ENCODE data around the gene RET. TPM values are rescaled to one million over a fixed set of nuclear protein-coding genes. Genes with fewer than 3 reads are reported as not detected.

RET gene
- total and polyA plus RNA-seq, 7 donors: 1.8 to 6.5 (median 3.9) TPM; not detected in 2

DNA sequence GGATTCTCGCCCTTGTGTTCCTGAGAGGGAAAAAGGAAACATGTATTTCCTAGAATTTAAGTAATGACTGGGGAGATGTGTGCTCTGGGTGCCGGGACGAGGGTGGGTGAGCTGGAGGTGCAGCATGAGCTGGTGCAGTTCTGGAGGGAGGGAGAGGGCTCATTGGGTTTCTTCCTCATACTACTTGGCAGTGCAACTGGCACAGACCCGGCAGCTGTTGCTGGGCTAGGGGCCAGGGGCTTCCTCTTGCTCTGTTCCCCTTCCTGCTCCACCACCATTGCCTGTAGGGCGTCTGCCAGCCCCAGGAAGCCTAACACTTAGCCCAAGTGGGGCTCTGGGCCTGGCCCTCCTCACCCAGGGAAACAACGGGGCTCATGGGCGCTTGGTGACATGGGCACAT is 5.9 kb downstream of the RET start:
- no peak for DNase-seq
- Histone ChIP-seq H3K4me3 (no peak overlapping the region), H3K36me3 (no peaks in the 10 kb centered on the region), H3K27ac (no peak overlapping the region), H3K9me3 (no peaks in the 10 kb centered on the region), H3K4me1 (peaks cover 0 to 3% (median under 1%) of the 10 kb centered on the region in 4 donors), H3K27me3 (peaks cover 3 to 31% (median 10%) of the 10 kb centered on the region in 3 donors)
- WGBS, 2 donors: 40 to 45% methylated on average over 7 of the region's 7 CpGs
- no peak for TF ChIP-seq POLR2AphosphoS5 (IDR thresholded peaks at IDR 0.05)
- TF ChIP-seq, protein P1, sequence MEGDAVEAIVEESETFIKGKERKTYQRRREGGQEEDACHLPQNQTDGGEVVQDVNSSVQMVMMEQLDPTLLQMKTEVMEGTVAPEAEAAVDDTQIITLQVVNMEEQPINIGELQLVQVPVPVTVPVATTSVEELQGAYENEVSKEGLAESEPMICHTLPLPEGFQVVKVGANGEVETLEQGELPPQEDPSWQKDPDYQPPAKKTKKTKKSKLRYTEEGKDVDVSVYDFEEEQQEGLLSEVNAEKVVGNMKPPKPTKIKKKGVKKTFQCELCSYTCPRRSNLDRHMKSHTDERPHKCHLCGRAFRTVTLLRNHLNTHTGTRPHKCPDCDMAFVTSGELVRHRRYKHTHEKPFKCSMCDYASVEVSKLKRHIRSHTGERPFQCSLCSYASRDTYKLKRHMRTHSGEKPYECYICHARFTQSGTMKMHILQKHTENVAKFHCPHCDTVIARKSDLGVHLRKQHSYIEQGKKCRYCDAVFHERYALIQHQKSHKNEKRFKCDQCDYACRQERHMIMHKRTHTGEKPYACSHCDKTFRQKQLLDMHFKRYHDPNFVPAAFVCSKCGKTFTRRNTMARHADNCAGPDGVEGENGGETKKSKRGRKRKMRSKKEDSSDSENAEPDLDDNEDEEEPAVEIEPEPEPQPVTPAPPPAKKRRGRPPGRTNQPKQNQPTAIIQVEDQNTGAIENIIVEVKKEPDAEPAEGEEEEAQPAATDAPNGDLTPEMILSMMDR (IDR thresholded peaks at IDR 0.05): no peak
- TF ChIP-seq POLR2A (IDR thresholded peaks at IDR 0.05): no peak
- TF ChIP-seq EP300 (IDR thresholded peaks at IDR 0.05): no peak
- intact Hi-C loops (cut with DNase I): no loop called here

DNA sequence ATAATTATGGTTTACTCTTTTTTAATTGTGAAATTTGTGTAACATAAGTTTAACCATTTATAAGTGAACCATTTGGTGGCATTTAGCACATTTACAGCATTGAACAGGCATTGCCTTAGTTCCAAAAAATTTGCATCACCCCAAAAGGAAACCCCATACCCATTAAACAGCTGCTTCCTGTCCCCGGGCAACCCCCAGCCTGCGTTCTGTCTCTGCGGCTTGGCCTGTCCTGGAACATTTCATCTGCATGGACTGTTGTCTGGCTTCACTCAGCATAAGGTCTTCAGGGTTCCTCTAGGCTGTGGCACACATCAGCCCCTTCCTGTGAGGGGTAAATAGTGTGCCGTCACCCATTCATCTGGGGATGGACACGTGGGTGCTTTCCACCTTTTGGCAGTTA is 6.9 kb downstream of the RET start:
- Histone ChIP-seq H3K4me1 (no peaks in the 10 kb centered on the region), H3K27me3 (peaks cover under 1 to 21% (median 1%) of the 10 kb centered on the region in 3 donors), H3K36me3 (no peaks in the 10 kb centered on the region), H3K9me3 (no peaks in the 10 kb centered on the region), H3K4me3 (no peak overlapping the region), H3K27ac (no peak overlapping the region)
- no peak for DNase-seq
- intact Hi-C loops (cut with DNase I): no loop called here
- TF ChIP-seq POLR2AphosphoS5 (IDR thresholded peaks at IDR 0.05) (no peak), POLR2A (IDR thresholded peaks at IDR 0.05) (no peak), EP300 (IDR thresholded peaks at IDR 0.05) (no peak)
- TF ChIP-seq, protein P1 (IDR thresholded peaks at IDR 0.05): no peak
- WGBS, 2 donors: 31 to 69% methylated on average over 5 of the region's 5 CpGs

DNA sequence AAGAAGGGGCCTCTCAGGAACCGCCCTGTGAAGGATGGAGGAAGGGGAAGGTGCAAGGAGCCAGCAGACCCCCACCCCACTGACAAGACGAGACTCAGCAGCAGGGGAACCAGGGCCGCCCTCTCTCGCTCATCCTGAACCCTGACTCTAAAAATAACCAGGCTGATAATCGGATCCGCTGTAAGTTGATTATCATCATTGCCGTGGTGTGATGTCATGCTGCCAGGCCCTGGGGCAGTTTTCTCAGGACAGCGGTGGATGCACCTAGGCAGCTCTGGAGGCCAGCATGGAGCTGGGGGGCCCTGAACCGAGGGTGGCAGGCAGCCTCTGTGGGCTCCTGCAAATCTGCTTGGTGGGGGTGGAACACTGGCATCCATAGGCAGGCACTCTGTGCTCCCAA is 7.9 kb downstream of the RET start:
- Histone ChIP-seq H3K4me1 (no peaks in the 10 kb centered on the region), H3K27ac (no peak overlapping the region), H3K27me3 (peaks cover 0 to 10% (median 0%) of the 10 kb centered on the region in 3 donors), H3K36me3 (no peaks in the 10 kb centered on the region), H3K4me3 (no peak overlapping the region), H3K9me3 (no peaks in the 10 kb centered on the region)
- WGBS, 2 donors: 87 to 89% methylated on average over 9 of the region's 9 CpGs
- TF ChIP-seq, protein P1 (IDR thresholded peaks at IDR 0.05): no peak
- TF ChIP-seq POLR2A (IDR thresholded peaks at IDR 0.05) (no peak), POLR2AphosphoS5 (IDR thresholded peaks at IDR 0.05) (no peak), EP300 (IDR thresholded peaks at IDR 0.05) (no peak)
- DNase-seq: no peak
- intact Hi-C loops (cut with DNase I): no loop called here

DNA sequence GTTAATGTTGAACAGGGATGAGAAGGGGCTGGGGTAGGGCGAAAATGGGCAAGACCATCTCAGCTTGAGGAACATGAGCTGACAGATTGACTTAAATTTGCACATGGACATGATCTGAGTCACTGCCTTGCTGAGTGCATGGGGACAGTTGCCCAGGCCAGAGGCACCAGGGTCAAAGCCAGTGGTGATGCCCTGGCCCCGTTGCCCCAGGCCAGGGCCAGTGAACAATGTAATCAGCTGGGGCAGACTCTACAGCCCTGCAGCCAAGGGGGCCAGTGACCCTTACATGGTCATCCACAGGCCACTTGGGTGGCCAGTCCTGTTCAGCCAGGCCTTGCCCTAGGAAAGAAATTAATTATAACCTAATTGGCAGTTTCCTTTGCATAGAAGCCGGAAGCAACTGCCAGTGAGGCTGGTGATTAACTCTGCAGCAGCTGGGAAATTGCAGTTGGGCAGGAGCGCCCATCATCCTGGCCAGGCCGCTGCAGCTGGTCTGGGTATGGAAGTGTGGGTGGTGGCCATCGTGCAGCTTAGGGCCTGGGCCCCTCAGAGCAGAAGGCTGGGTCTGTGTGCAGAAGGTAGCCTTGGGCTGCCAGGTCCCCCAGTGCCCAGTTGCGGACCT is 9.6 kb downstream of the RET start:
- Histone ChIP-seq H3K27ac (no peak overlapping the region), H3K36me3 (no peaks in the 10 kb centered on the region), H3K9me3 (no peaks in the 10 kb centered on the region), H3K4me1 (no peaks in the 10 kb centered on the region), H3K4me3 (no peak overlapping the region), H3K27me3 (no peaks in the 10 kb centered on the region)
- WGBS, 2 donors: 87 to 89% methylated on average over 7 of the region's 7 CpGs
- intact Hi-C loops (cut with DNase I): no loop called here
- DNase-seq: no peak
- TF ChIP-seq POLR2A (IDR thresholded peaks at IDR 0.05): no peak

DNA sequence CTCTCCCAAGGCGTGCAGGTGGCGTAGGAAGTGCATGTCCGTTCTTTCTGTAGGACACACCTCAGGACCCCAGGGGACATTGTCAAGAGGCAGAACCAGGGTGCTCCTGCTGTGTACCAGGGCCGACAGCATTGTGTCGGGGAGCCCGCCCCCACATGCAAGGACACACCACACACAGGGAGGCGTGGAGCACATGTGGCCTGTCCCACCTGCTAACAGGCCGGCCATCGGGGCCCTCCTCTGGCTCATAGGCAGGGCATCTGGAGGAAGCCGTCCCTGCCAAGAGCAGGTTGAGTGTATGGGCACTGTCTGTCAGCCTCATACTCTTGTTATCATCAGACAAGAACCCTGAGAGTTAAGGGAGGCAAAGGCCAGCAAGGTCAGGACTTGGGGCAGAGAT is 12.7 kb downstream of the RET start:
- Histone ChIP-seq H3K4me1 (no peaks in the 10 kb centered on the region), H3K4me3 (no peak overlapping the region), H3K36me3 (no peaks in the 10 kb centered on the region), H3K9me3 (no peaks in the 10 kb centered on the region), H3K27ac (no peak overlapping the region), H3K27me3 (no peaks in the 10 kb centered on the region)
- intact Hi-C loops (cut with DNase I): no loop called here
- WGBS, 2 donors: 94% methylated on average over 10 of the region's 10 CpGs
- DNase-seq: no peak
- TF ChIP-seq POLR2A (IDR thresholded peaks at IDR 0.05): no peak

DNA sequence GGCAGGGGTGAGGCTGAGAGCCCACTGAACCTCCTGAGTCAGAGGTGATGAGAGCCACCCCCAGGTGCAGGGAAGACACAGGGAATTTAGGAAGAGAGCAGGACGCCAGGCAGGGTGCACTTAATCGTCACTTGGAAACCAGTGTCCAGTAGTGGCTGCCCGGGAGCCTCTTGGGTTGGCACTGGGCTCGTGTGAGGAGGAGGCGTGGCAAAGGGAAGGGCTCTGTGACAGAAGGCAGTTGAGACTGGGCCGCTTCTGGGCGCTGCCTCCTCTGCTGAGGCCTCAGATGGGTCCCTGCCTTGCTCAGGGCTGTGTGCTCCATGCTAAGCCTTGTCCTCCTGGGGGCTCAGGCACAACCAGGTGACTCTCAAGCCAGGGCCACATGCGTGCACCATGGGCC is 13.3 kb downstream of the RET start:
- WGBS, 2 donors: 38 to 77% methylated on average over 8 of the region's 8 CpGs
- intact Hi-C loops (cut with DNase I): no loop called here
- no peaks in the 10 kb centered on the region for H3K9me3 ChIP-seq
- H3K36me3 ChIP-seq: no peaks in the 10 kb centered on the region
- H3K27ac ChIP-seq: no peak overlapping the region
- H3K4me1 ChIP-seq: no peaks in the 10 kb centered on the region
- TF ChIP-seq, protein P1 (IDR thresholded peaks at IDR 0.05): no peak
- no peak for TF ChIP-seq EP300 (IDR thresholded peaks at IDR 0.05)
- no peak for TF ChIP-seq POLR2A (IDR thresholded peaks at IDR 0.05)
- TF ChIP-seq POLR2AphosphoS5 (IDR thresholded peaks at IDR 0.05): no peak
- no peaks in the 10 kb centered on the region for H3K27me3 ChIP-seq
- DNase-seq: no peak
- H3K4me3 ChIP-seq: no peak overlapping the region

All from sigmoid colon (tissue), 7 donors.